Nephron progenitor cell (in vitro differentiated cells): Measurements from ENCODE around the gene CHRNA1.
"Not testable (repeated sequence)": the region's sequence is repeated elsewhere in the genome, so short reads cannot be mapped to it uniquely, and the experiment has no call there.

Experiments
- DNase-seq: peaks from one replicate; pipeline ENCODE4 v3.0.0; 2021
- H3K27ac Mint-ChIP-seq: 2 replicates; pipeline ENCODE4 v1.8.0; 2021; ENCODE audit warnings: mild to moderate bottlenecking, moderate library complexity, mixed read lengths
- H3K27me3 Mint-ChIP-seq: 2 replicates; pipeline ENCODE4 v1.8.0; 2021; ENCODE audit warnings: mild to moderate bottlenecking, low read depth, mixed read lengths; ENCODE audit not compliant: poor library complexity
- H3K36me3 Mint-ChIP-seq: 2 replicates; pipeline ENCODE4 v1.8.0; 2021; ENCODE audit warnings: low read depth, mixed read lengths
- H3K4me1 Mint-ChIP-seq: 2 replicates; pipeline ENCODE4 v1.8.0; 2021; ENCODE audit warnings: mixed read lengths
- H3K4me3 Mint-ChIP-seq: 2 replicates; pipeline ENCODE4 v1.8.0; 2021; ENCODE audit warnings: mild to moderate bottlenecking, moderate library complexity, mixed read lengths
- H3K9me3 Mint-ChIP-seq: 2 replicates; pipeline ENCODE4 v1.8.0; 2021; ENCODE audit warnings: mild to moderate bottlenecking, moderate library complexity, mixed read lengths
- TF ChIP-seq, protein P1 (sequence below): fragments of 200-600 bp; sonication (generic); IDR thresholded peaks from 2 replicates; pipeline ENCODE4 v1.5.0; 2021; ENCODE audit warnings: antibody characterized with exemption

CHRNA1 gene

GRCh38 chr2:174717273-174717672 lies 47.0 kb downstream of the CHRNA1 start:
- peaks cover 10% of the 10 kb centered on the region for H3K9me3 Mint-ChIP-seq
- H3K27me3 Mint-ChIP-seq: no peaks in the 10 kb centered on the region
- TF ChIP-seq, protein P1, sequence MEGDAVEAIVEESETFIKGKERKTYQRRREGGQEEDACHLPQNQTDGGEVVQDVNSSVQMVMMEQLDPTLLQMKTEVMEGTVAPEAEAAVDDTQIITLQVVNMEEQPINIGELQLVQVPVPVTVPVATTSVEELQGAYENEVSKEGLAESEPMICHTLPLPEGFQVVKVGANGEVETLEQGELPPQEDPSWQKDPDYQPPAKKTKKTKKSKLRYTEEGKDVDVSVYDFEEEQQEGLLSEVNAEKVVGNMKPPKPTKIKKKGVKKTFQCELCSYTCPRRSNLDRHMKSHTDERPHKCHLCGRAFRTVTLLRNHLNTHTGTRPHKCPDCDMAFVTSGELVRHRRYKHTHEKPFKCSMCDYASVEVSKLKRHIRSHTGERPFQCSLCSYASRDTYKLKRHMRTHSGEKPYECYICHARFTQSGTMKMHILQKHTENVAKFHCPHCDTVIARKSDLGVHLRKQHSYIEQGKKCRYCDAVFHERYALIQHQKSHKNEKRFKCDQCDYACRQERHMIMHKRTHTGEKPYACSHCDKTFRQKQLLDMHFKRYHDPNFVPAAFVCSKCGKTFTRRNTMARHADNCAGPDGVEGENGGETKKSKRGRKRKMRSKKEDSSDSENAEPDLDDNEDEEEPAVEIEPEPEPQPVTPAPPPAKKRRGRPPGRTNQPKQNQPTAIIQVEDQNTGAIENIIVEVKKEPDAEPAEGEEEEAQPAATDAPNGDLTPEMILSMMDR: no peak
- H3K27ac Mint-ChIP-seq: no peak overlapping the region
- no peak for DNase-seq
- H3K36me3 Mint-ChIP-seq: peaks cover 5% of the 10 kb centered on the region
- peaks cover 13% of the 10 kb centered on the region for H3K4me1 Mint-ChIP-seq
- H3K4me3 Mint-ChIP-seq: no peak overlapping the region

- Mint-ChIP-seq H3K27ac (no peak overlapping the region), H3K4me1 (peaks cover 13% of the 10 kb centered on the region), H3K9me3 (peaks cover 10% of the 10 kb centered on the region), H3K27me3 (no peaks in the 10 kb centered on the region), H3K36me3 (peaks cover 5% of the 10 kb centered on the region), H3K4me3 (no peak overlapping the region)
- TF ChIP-seq, protein P1: no peak
- DNase-seq: no peak
These were observed 47.5 kb downstream of the CHRNA1 start for GRCh38 chr2:174716785-174717184.

GRCh38 chr2:174713686-174714085 lies 50.6 kb downstream of the CHRNA1 start:
- TF ChIP-seq, protein P1: no peak
- Mint-ChIP-seq H3K4me1 (peaks cover 13% of the 10 kb centered on the region), H3K36me3 (no peaks in the 10 kb centered on the region), H3K27ac (no peak overlapping the region), H3K27me3 (no peaks in the 10 kb centered on the region), H3K9me3 (peaks cover 4% of the 10 kb centered on the region), H3K4me3 (no peak overlapping the region)
- no peak for DNase-seq

GRCh38 chr2:174711206-174711605 lies 53.1 kb downstream of the CHRNA1 start:
- Mint-ChIP-seq H3K9me3 (peaks cover 4% of the 10 kb centered on the region), H3K4me1 (peaks cover 13% of the 10 kb centered on the region), H3K4me3 (no peak overlapping the region), H3K27me3 (peaks cover 7% of the 10 kb centered on the region), H3K36me3 (no peaks in the 10 kb centered on the region), H3K27ac (no peak overlapping the region)
- TF ChIP-seq, protein P1: no peak
- no peak for DNase-seq

- not testable (repeated sequence) for H3K4me3 Mint-ChIP-seq, H3K27ac Mint-ChIP-seq, H3K36me3 Mint-ChIP-seq, DNase-seq, H3K9me3 Mint-ChIP-seq
- Mint-ChIP-seq H3K27me3 (peaks cover 19% of the 10 kb centered on the region), H3K4me1 (peaks cover 11% of the 10 kb centered on the region)
These were observed 54.8 kb downstream of the CHRNA1 start for GRCh38 chr2:174709416-174710004.

GRCh38 chr2:174708713-174709112 lies 55.6 kb downstream of the CHRNA1 start:
- Mint-ChIP-seq H3K36me3 (no peaks in the 10 kb centered on the region), H3K4me1 (peaks cover 5% of the 10 kb centered on the region), H3K4me3 (no peak overlapping the region), H3K27ac (no peak overlapping the region), H3K9me3 (peaks cover 4% of the 10 kb centered on the region), H3K27me3 (peaks cover 19% of the 10 kb centered on the region)
- DNase-seq: no peak
- TF ChIP-seq, protein P1: no peak
